Measurements from ENCODE around the gene NANOS3. TPM values are rescaled to one million over a fixed set of nuclear protein-coding genes. Genes with fewer than 3 reads are reported as not detected.
A peak's percentile ranks its signal among the peaks of the same experiment; 100 is the strongest.

NANOS3 gene
- total and polyA plus RNA-seq, 10 of the 15 experiments (the other 5 are each of a cell fraction or from before 2014, with no cell fraction given): 0.31 to 1.7 (median 0.81) TPM

- TF ChIP-seq ZBTB40 (IDR thresholded peaks at IDR 0.05; ENCODE audit: borderline replicate concordance) (no peak), ATF2 (IDR thresholded peaks at IDR 0.05; ENCODE audit: low read length) (no peak), NFYA (IDR thresholded peaks at IDR 0.05; ENCODE audit: borderline replicate concordance, low read depth, low read length) (peak; percentile 43), PAX5 (IDR thresholded peaks at IDR 0.05; ENCODE audit: borderline replicate concordance, low read depth, low read length) (peak; percentile 47; the same call in 1 of the 2 replicates), ZSCAN29 (IDR thresholded peaks at IDR 0.05) (no peak), EED (IDR thresholded peaks at IDR 0.05; ENCODE audit: low read depth) (no peak), HCFC1 (IDR thresholded peaks at IDR 0.05; ENCODE audit: low read length) (no peak), RAD51 (IDR thresholded peaks at IDR 0.05) (no peak), ZNF24 (IDR thresholded peaks at IDR 0.05) (no peak), ZNF217 (IDR thresholded peaks at IDR 0.05) (0 out of 2 replicates have a peak, but pooled peaks have one; percentile 32), ASH2L (IDR thresholded peaks at IDR 0.05; ENCODE audit: borderline replicate concordance, low read depth) (no peak), FOXK2 (IDR thresholded peaks at IDR 0.05) (no peak), CREB1 (IDR thresholded peaks at IDR 0.05; ENCODE audit: low read depth) (peak; percentile 68), SUPT20H (IDR thresholded peaks at IDR 0.05; ENCODE audit: borderline replicate concordance, control insufficient read depth, low read depth, low read length) (no peak), SMC3 (IDR thresholded peaks at IDR 0.05; ENCODE audit: borderline replicate concordance, low read length) (peak; percentile 39; the same call in 1 of the 2 replicates), ZBTB33 (IDR thresholded peaks at IDR 0.05) (no peak), REST (IDR thresholded peaks at IDR 0.05; ENCODE audit: low read depth, low read length) (no peak), MXI1 (IDR thresholded peaks at IDR 0.05; ENCODE audit: low read depth, low read length) (no peak)
These were observed 43.3 kb upstream of the NANOS3 start (continued) for GRCh38 chr19:13833330-13834243.
